Peyer's patch (tissue), 4 donors: Measurements from ENCODE around the gene C3orf62.

Source experiments
- CTCF ChIP-seq, 6 experiments: fragments of 450-650 bp in 4 of 6; fragments of 200-600 bp in 2 of 6; sonication (generic) in 1 of 6; IDR thresholded peaks; one replicate each; pipeline ENCODE4 v1.5.1; 2017 to 2019; ENCODE audit warnings: antibody characterized with exemption in 6 of 6, mild to moderate bottlenecking in 3 of 6, moderate library complexity in 1 of 6
- POLR2A ChIP-seq, 2 donors: fragments of 450-650 bp; IDR thresholded peaks; one replicate each; pipeline ENCODE4 v1.5.1; 2017; ENCODE audit warnings: antibody characterized with exemption in 2 of 2, mild to moderate bottlenecking in 2 of 2, moderate library complexity in 2 of 2

DNA sequence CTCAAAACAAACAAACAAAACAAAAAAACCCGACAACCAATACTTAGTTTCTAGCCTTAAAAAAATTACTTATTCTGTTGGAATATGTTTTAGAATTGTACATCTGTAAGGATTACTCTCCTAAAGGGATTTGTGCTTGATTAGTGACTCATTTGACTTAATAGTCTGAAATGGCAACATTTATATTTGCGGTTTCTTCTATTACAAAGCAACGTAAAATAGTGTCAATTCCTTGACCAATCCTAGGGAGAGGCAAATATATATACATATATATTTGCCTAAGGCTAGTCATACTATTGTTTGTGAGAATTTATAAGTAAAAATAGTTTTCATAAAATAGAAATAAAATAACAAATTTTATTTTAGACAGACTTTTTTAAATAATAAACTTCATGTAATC, 39.7 kb downstream of the C3orf62 start:
- TF ChIP-seq POLR2A (IDR thresholded peaks at IDR 0.05) (no peak), CTCF (IDR thresholded peaks at IDR 0.05) (no peak)
